WTC11 (cell line): ENCODE results near the gene PABPN1.

Source experiments
- PRDM15 ChIP-seq: sonication (generic); formaldehyde crosslinking; IDR thresholded peaks from 2 replicates; pipeline ENCODE4 v1.8.0; 2022; ENCODE audit warnings: missing genetic modification reagents
- SMAD4 ChIP-seq: sonication (generic); formaldehyde crosslinking; IDR thresholded peaks from 2 replicates; pipeline ENCODE4 v1.8.0; 2022; ENCODE audit warnings: mild to moderate bottlenecking, missing genetic modification reagents
- SP1 ChIP-seq: sonication (generic); formaldehyde crosslinking; conservative IDR thresholded peaks from 2 replicates; pipeline ENCODE4 v1.8.1; 2022; ENCODE audit warnings: missing genetic modification reagents
- USF2 ChIP-seq: sonication (generic); formaldehyde crosslinking; IDR thresholded peaks from 2 replicates; pipeline ENCODE4 v1.8.1; 2023; ENCODE audit warnings: mild to moderate bottlenecking, missing genetic modification reagents, moderate library complexity
- ZBTB21 ChIP-seq: sonication (generic); formaldehyde crosslinking; IDR thresholded peaks from 2 replicates; pipeline ENCODE4 v1.8.1; 2023; ENCODE audit warnings: mild to moderate bottlenecking, missing genetic modification reagents, borderline replicate concordance
- ZNF121 ChIP-seq: sonication (generic); formaldehyde crosslinking; IDR thresholded peaks from 2 replicates; pipeline ENCODE4 v1.8.0; 2023; ENCODE audit warnings: missing genetic modification reagents
- TF ChIP-seq, protein P1 (sequence below): fragments of 200-600 bp; IDR thresholded peaks from 2 replicates; pipeline ENCODE4 v1.8.0; 2022; ENCODE audit warnings: antibody characterized with exemption
- TF ChIP-seq, protein P2 (sequence below): sonication (generic); formaldehyde crosslinking; conservative IDR thresholded peaks from 2 replicates; pipeline ENCODE4 v1.8.1; 2023; ENCODE audit warnings: mild to moderate bottlenecking, low read depth, missing genetic modification reagents, moderate library complexity
- TF ChIP-seq, protein P3 (sequence below): sonication (generic); formaldehyde crosslinking; IDR thresholded peaks from 2 replicates; pipeline ENCODE4 v1.8.1; 2022; ENCODE audit warnings: low read depth, missing genetic modification reagents, borderline replicate concordance

DNA sequence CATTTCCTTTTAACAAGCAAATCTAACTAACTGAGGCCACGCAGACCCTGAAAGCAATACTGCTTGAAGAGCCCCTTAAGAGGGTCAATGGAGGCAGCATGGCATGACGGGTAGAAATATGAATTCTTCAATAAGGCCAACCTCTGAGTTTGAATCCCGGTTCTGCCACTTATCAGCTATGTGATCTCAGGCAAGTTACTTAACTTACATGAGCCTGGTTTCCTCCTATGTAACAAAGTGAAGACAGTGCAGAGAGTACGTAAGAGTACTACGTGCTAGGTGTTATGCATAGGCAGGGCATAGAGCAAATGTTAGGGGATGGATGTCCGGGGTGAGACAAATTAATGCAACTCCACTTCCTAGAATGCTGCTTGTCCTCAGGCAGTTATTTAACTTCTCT lies 40.0 kb upstream of the PABPN1 start:
- no peak for TF ChIP-seq PRDM15 (CRISPR knock-in tag)
- no peak for TF ChIP-seq USF2 (CRISPR knock-in tag)
- TF ChIP-seq, protein P1, sequence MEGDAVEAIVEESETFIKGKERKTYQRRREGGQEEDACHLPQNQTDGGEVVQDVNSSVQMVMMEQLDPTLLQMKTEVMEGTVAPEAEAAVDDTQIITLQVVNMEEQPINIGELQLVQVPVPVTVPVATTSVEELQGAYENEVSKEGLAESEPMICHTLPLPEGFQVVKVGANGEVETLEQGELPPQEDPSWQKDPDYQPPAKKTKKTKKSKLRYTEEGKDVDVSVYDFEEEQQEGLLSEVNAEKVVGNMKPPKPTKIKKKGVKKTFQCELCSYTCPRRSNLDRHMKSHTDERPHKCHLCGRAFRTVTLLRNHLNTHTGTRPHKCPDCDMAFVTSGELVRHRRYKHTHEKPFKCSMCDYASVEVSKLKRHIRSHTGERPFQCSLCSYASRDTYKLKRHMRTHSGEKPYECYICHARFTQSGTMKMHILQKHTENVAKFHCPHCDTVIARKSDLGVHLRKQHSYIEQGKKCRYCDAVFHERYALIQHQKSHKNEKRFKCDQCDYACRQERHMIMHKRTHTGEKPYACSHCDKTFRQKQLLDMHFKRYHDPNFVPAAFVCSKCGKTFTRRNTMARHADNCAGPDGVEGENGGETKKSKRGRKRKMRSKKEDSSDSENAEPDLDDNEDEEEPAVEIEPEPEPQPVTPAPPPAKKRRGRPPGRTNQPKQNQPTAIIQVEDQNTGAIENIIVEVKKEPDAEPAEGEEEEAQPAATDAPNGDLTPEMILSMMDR: no peak
- no peak for TF ChIP-seq ZNF121 (CRISPR knock-in tag)
- TF ChIP-seq SP1 (CRISPR knock-in tag): no peak
- TF ChIP-seq, protein P2, sequence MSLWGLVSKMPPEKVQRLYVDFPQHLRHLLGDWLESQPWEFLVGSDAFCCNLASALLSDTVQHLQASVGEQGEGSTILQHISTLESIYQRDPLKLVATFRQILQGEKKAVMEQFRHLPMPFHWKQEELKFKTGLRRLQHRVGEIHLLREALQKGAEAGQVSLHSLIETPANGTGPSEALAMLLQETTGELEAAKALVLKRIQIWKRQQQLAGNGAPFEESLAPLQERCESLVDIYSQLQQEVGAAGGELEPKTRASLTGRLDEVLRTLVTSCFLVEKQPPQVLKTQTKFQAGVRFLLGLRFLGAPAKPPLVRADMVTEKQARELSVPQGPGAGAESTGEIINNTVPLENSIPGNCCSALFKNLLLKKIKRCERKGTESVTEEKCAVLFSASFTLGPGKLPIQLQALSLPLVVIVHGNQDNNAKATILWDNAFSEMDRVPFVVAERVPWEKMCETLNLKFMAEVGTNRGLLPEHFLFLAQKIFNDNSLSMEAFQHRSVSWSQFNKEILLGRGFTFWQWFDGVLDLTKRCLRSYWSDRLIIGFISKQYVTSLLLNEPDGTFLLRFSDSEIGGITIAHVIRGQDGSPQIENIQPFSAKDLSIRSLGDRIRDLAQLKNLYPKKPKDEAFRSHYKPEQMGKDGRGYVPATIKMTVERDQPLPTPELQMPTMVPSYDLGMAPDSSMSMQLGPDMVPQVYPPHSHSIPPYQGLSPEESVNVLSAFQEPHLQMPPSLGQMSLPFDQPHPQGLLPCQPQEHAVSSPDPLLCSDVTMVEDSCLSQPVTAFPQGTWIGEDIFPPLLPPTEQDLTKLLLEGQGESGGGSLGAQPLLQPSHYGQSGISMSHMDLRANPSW: no peak
- TF ChIP-seq, protein P3, sequence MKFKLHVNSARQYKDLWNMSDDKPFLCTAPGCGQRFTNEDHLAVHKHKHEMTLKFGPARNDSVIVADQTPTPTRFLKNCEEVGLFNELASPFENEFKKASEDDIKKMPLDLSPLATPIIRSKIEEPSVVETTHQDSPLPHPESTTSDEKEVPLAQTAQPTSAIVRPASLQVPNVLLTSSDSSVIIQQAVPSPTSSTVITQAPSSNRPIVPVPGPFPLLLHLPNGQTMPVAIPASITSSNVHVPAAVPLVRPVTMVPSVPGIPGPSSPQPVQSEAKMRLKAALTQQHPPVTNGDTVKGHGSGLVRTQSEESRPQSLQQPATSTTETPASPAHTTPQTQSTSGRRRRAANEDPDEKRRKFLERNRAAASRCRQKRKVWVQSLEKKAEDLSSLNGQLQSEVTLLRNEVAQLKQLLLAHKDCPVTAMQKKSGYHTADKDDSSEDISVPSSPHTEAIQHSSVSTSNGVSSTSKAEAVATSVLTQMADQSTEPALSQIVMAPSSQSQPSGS (CRISPR knock-in tag): no peak
- TF ChIP-seq ZBTB21: no peak
- TF ChIP-seq SMAD4 (CRISPR knock-in tag): no peak
